H1 (cell line): ENCODE results near the gene ARHGAP12. TPM values are rescaled to one million over a fixed set of nuclear protein-coding genes. Genes with fewer than 3 reads are reported as not detected.

ENCODE experiments used
- CTCF ChIA-PET: fragments of 300-600 bp; sonication (Branson Sonifier 250); formaldehyde crosslinking; loops from one replicate; lab custom pipeline; 2021; ENCODE audit not compliant: partially characterized antibody; lab: Charles Lee
- POLR2A ChIA-PET: fragments of 300-600 bp; sonication (Branson Sonifier 250); formaldehyde crosslinking; loops from one replicate; lab custom pipeline; 2021; ENCODE audit warnings: inconsistent platforms; ENCODE audit not compliant: partially characterized antibody; lab: Charles Lee
- DNase-seq, 2 experiments: peaks; one replicate each; pipeline versions ENCODE4 v3.0.0 to v3.0.0-alpha.2; 2010 to 2022; ENCODE audit warnings: low spot score in 2 of 2, low read depth in 1 of 2, mixed read lengths in 1 of 2
- FAIRE-seq: peaks from 2 replicates; lab custom pipeline; 2011; peaks lifted over from hg19 to GRCh38; lab: Jason Lieb, UNC
- H2AFZ ChIP-seq: 2 replicates; pipeline ENCODE4 v1.8.1; 2012; ENCODE audit warnings: low read length, inconsistent platforms
- H2AK5ac ChIP-seq: 2 replicates; pipeline ENCODE4 v1.6.1; 2013; ENCODE audit warnings: low read depth, low read length
- H2BK120ac ChIP-seq: replicated peaks from 2 replicates; pipeline ENCODE3; 2013; ENCODE audit warnings: low read depth, low read length, inconsistent platforms
- H2BK12ac ChIP-seq: 2 replicates; pipeline ENCODE4 v1.6.1; 2013; ENCODE audit warnings: low read depth, low read length
- H2BK15ac ChIP-seq: 2 replicates; pipeline ENCODE4 v1.6.1; 2013; ENCODE audit warnings: low read length
- H2BK20ac ChIP-seq: 2 replicates; pipeline ENCODE4 v1.6.1; 2013; ENCODE audit warnings: low read length
- H2BK5ac ChIP-seq: 2 replicates; pipeline ENCODE4 v1.6.1; 2013; ENCODE audit warnings: low read depth, low read length
- H3K14ac ChIP-seq: 2 replicates; pipeline ENCODE4 v1.6.1; 2013; ENCODE audit warnings: inconsistent platforms; ENCODE audit not compliant: insufficient read length
- H3K18ac ChIP-seq: 2 replicates; pipeline ENCODE4 v1.6.1; 2013; ENCODE audit warnings: low read length; ENCODE audit errors: extremely low read depth
- H3K23ac ChIP-seq: 2 replicates; pipeline ENCODE4 v1.6.1; 2013; ENCODE audit warnings: inconsistent platforms; ENCODE audit not compliant: insufficient read length
- H3K23me2 ChIP-seq: 2 replicates; pipeline ENCODE4 v1.6.1; 2013; ENCODE audit warnings: low read depth, low read length
- H3K27ac ChIP-seq: 2 replicates; pipeline ENCODE4 v1.6.1; 2011; ENCODE audit warnings: low read depth, low read length, inconsistent platforms
- H3K27me3 ChIP-seq, 4 experiments: replicated peaks in 1 of 4; 1 replicate in 1 of 4; 2 replicates in 3 of 4; pipeline versions ENCODE4 v1.6.1 to v1.8.1; 2011 to 2013; ENCODE audit warnings: low read length in 3 of 4, mild to moderate bottlenecking in 3 of 4, inconsistent platforms in 2 of 4, mixed read lengths in 2 of 4, moderate library complexity in 1 of 4; ENCODE audit not compliant: control insufficient read depth in 3 of 4, insufficient read depth in 3 of 4; ENCODE audit errors: extremely low read depth in 1 of 4
- H3K36me3 ChIP-seq, 4 experiments: 2 replicates each; pipeline versions ENCODE4 v1.6.1 to v1.8.1; 2011 to 2013; ENCODE audit warnings: mild to moderate bottlenecking in 4 of 4, low read length in 3 of 4, moderate library complexity in 2 of 4, control low read depth in 1 of 4, inconsistent platforms in 1 of 4; ENCODE audit not compliant: insufficient read depth in 4 of 4, control insufficient read depth in 2 of 4
- H3K4ac ChIP-seq: replicated peaks from 2 replicates; pipeline ENCODE3; 2013; ENCODE audit warnings: low read length, low read depth, mixed read lengths, inconsistent platforms; ENCODE audit not compliant: insufficient read length
- H3K4me1 ChIP-seq, 4 experiments: replicated peaks in 1 of 4; 1 replicate in 1 of 4; 2 replicates in 3 of 4; pipeline versions ENCODE4 v1.6.1 to v1.8.1; 2011 to 2013; ENCODE audit warnings: low read length in 3 of 4, inconsistent platforms in 2 of 4, mixed read lengths in 1 of 4; ENCODE audit not compliant: insufficient read depth in 4 of 4, control insufficient read depth in 3 of 4
- H3K4me2 ChIP-seq, 2 experiments: 2 replicates each; pipeline versions ENCODE4 v1.6.1 to v1.8.1; 2011 to 2013; ENCODE audit warnings: low read depth in 2 of 2, low read length in 2 of 2, control low read depth in 1 of 2, inconsistent platforms in 1 of 2, mild to moderate bottlenecking in 1 of 2; ENCODE audit not compliant: insufficient read depth in 1 of 2
- H3K4me3 ChIP-seq, 4 experiments: fragments of 200-600, 300-600 bp in 1 of 4; sonication (generic), shearing (Covaris generic), sonication (Bioruptor Twin) in 1 of 4; 2 replicates each; pipeline versions ENCODE4 v1.5.1 to v1.8.1; 2011 to 2016; ENCODE audit warnings: low read length in 4 of 4, low read depth in 3 of 4, control low read depth in 2 of 4, inconsistent platforms in 2 of 4, mild to moderate bottlenecking in 2 of 4, mixed read lengths in 1 of 4, moderate library complexity in 1 of 4; ENCODE audit not compliant: insufficient read depth in 2 of 4; ENCODE audit errors: extremely low read depth in 1 of 4
- H3K56ac ChIP-seq: replicated peaks from 2 replicates; pipeline ENCODE3; 2013; ENCODE audit warnings: low read depth, mild to moderate bottlenecking, mixed read lengths, low read length, inconsistent platforms; ENCODE audit not compliant: insufficient read length
- H3K79me1 ChIP-seq: 2 replicates; pipeline ENCODE4 v1.6.1; 2013; ENCODE audit warnings: low read depth, low read length, control low read depth
- H3K79me2 ChIP-seq, 2 experiments: 2 replicates each; pipeline versions ENCODE4 v1.6.1 to v1.8.1; 2012 to 2013; ENCODE audit warnings: low read length in 2 of 2, mild to moderate bottlenecking in 2 of 2, inconsistent platforms in 1 of 2; ENCODE audit not compliant: insufficient read depth in 2 of 2, control insufficient read depth in 1 of 2
- H3K9ac ChIP-seq, 4 experiments: replicated peaks in 1 of 4; 1 replicate in 1 of 4; 2 replicates in 3 of 4; pipeline versions ENCODE4 v1.6.1 to v1.8.1; 2011 to 2013; ENCODE audit warnings: low read depth in 3 of 4, low read length in 3 of 4, control low read depth in 2 of 4, mild to moderate bottlenecking in 2 of 4, moderate library complexity in 2 of 4, inconsistent platforms in 1 of 4; ENCODE audit errors: extremely low read depth in 1 of 4
- H3K9me3 ChIP-seq, 2 experiments: 2 replicates each; pipeline versions ENCODE4 v1.6.1 to v1.8.1; 2012 to 2013; ENCODE audit warnings: mild to moderate bottlenecking in 2 of 2, moderate library complexity in 2 of 2, control low read depth in 1 of 2, inconsistent platforms in 1 of 2, low read depth in 1 of 2, low read length in 1 of 2, mixed read lengths in 1 of 2; ENCODE audit not compliant: insufficient read depth in 2 of 2
- H4K20me1 ChIP-seq, 2 experiments: replicated peaks in 1 of 2; 2 replicates each; pipeline versions ENCODE3 to v1.8.1; 2011 to 2013; ENCODE audit warnings: inconsistent platforms in 2 of 2, low read length in 2 of 2, mild to moderate bottlenecking in 1 of 2; ENCODE audit not compliant: insufficient read depth in 2 of 2, control insufficient read depth in 1 of 2
- H4K5ac ChIP-seq: 2 replicates; pipeline ENCODE4 v1.6.1; 2013; ENCODE audit warnings: low read length, low read depth, mixed read lengths, inconsistent platforms; ENCODE audit not compliant: insufficient read length
- H4K8ac ChIP-seq: 2 replicates; pipeline ENCODE4 v1.8.0; 2013; ENCODE audit warnings: mild to moderate bottlenecking, moderate library complexity, low read length, inconsistent platforms; ENCODE audit not compliant: insufficient read depth; ENCODE audit errors: extremely low read depth
- H4K91ac ChIP-seq: replicated peaks from 2 replicates; pipeline ENCODE3; 2013; ENCODE audit warnings: low read length, mixed read lengths, inconsistent platforms; ENCODE audit not compliant: insufficient read length
- CREB1 ChIP-seq: IDR thresholded peaks from 2 replicates; pipeline ENCODE4 v1.6.1; 2012; ENCODE audit warnings: inconsistent platforms
- CTBP2 ChIP-seq: IDR thresholded peaks from 2 replicates; pipeline ENCODE4 v1.7.0; 2011; ENCODE audit warnings: borderline replicate concordance, mild to moderate bottlenecking, moderate library complexity, mixed read lengths, low read length; ENCODE audit not compliant: insufficient read depth, insufficient read length
- HDAC2 ChIP-seq, 2 experiments: fragments of 300-600 bp in 1 of 2; sonication (generic) in 1 of 2; IDR thresholded peaks; 2 replicates each; pipeline ENCODE4 v1.6.1; 2011 to 2012; ENCODE audit warnings: low read depth in 2 of 2, low read length in 2 of 2, mild to moderate bottlenecking in 2 of 2, moderate library complexity in 2 of 2, borderline replicate concordance in 1 of 2, inconsistent platforms in 1 of 2
- MAX ChIP-seq: IDR thresholded peaks from 2 replicates; pipeline ENCODE4 v1.6.1; 2012; ENCODE audit warnings: inconsistent platforms
- POLR2A ChIP-seq, 2 experiments: IDR thresholded peaks; 1 replicate in 1 of 2; 2 replicates in 1 of 2; pipeline ENCODE4 v1.6.1; 2011; ENCODE audit warnings: low read depth in 2 of 2, low read length in 2 of 2, mild to moderate bottlenecking in 2 of 2; ENCODE audit errors: control extremely low read depth in 1 of 2
- RAD21 ChIP-seq, 2 experiments: IDR thresholded peaks in 1 of 2; conservative IDR thresholded peaks in 1 of 2; 2 replicates each; pipeline ENCODE4 v1.6.1; 2011; ENCODE audit warnings: low read depth in 2 of 2, low read length in 2 of 2, improper control_type of control experiment in 1 of 2, inconsistent platforms in 1 of 2, mild to moderate bottlenecking in 1 of 2, moderate library complexity in 1 of 2
- SAP30 ChIP-seq: fragments of 300-600 bp; sonication (generic); IDR thresholded peaks from 2 replicates; pipeline ENCODE4 v1.7.1; 2012; ENCODE audit warnings: low read length, moderate library complexity, mild to moderate bottlenecking, inconsistent platforms; ENCODE audit not compliant: insufficient read depth, insufficient replicate concordance
- SIN3A ChIP-seq, 2 experiments: IDR thresholded peaks in 1 of 2; conservative IDR thresholded peaks in 1 of 2; 2 replicates each; pipeline ENCODE4 v1.6.1; 2011 to 2012; ENCODE audit warnings: low read length in 2 of 2, improper control_type of control experiment in 1 of 2, low read depth in 1 of 2, mild to moderate bottlenecking in 1 of 2
- WGBS, 2 experiments: shearing (Covaris generic) in 1 of 2; methylation state at CpG; one replicate each; pipeline versions ENCODE4 v1.1.6 to v1.1.7; 2013 to 2015; ENCODE audit warnings: low lambda C conversion rate in 2 of 2, mixed read lengths in 2 of 2, inconsistent platforms in 1 of 2, low coverage in 1 of 2, missing lambda C conversion rate in 1 of 2; ENCODE audit not compliant: insufficient replicate concordance in 2 of 2, insufficient coverage in 1 of 2, insufficient read length in 1 of 2; ENCODE audit errors: extremely low coverage in 1 of 2, missing lambda C conversion rate in 1 of 2; 5-methylcytosine and 5-hydroxymethylcytosine counted together
- polyA plus RNA-seq, 7 experiments: library from polyadenylated mRNA; depleted of rRNA in 3 of 7; stranded (reverse) in 5 of 7; unstranded in 2 of 7; fragments of >200 nt in 5 of 7; fragments of 200-250 nt in 2 of 7; gene quantifications; 1 replicate in 5 of 7; 2 replicates in 1 of 7; 4 replicates in 1 of 7; pipeline versions ENCODE4 v1.2.1 to v1.2.3, GENCODE V29; 2011 to 2013; ENCODE audit warnings: missing spikeins in 2 of 7, mixed read lengths in 2 of 7
- total RNA-seq: library from RNA; stranded (reverse); fragmentation: NEBNext Ultra II Directional; extraction: Animal tissue kit (Norgen Biotek cat#: 25700); gene quantifications from 2 replicates; pipeline ENCODE4 v1.2.1, GENCODE V29; 2021
- TF ChIP-seq, protein P1 (sequence below): IDR thresholded peaks from 2 replicates; pipeline ENCODE4 v1.6.1; 2012; ENCODE audit warnings: inconsistent platforms

The ARHGAP12 gene
- total and polyA plus RNA-seq, 2 of the 8 experiments (the other 6 are each of a cell fraction or from before 2014, with no cell fraction given): 10.1 to 39.0 TPM

GRCh38 chr10:31759124-31759798 lies 169.4 kb downstream of the ARHGAP12 start:
- Histone ChIP-seq H4K91ac (no peak overlapping the region), H2BK20ac (no peak overlapping the region), H3K18ac (peak overlapping the region; percentile 78), H3K27ac (peak overlapping the region; percentile 93), H3K9me3 (peaks cover 5% of the 10 kb centered on the region in 2 experiments; a peak in 1 of 4 replicates), H4K5ac (peak overlapping the region; percentile 97), H3K79me2 (no peaks in the 10 kb centered on the region), H3K79me1 (no peaks in the 10 kb centered on the region; the same call in 1 of the 2 replicates), H3K4ac (peak overlapping the region; percentile 92), H3K27me3 (no peaks in the 10 kb centered on the region), H3K36me3 (no peaks in the 10 kb centered on the region), H3K4me2 (peak overlapping the region; percentile 69 to 92), H4K8ac (peak overlapping the region; percentile 90), H2AFZ (no peak overlapping the region), H3K14ac (no peak overlapping the region), H2BK5ac (peak overlapping the region; percentile 94; the same call in 1 of the 2 replicates), H4K20me1 (no peaks in the 10 kb centered on the region), H2BK15ac (no peak overlapping the region), H3K56ac (no peak overlapping the region), H3K4me3 (peak overlapping the region; percentile 80 to 96 (median 93)), H3K4me1 (peaks cover 20 to 42% (median 34%) of the 10 kb centered on the region in 4 experiments), H3K23me2 (peaks cover 5% of the 10 kb centered on the region; the same call in 1 of the 2 replicates), H2BK120ac (no peak overlapping the region), H3K9ac (peak overlapping the region in 3 of 4 experiments; percentile 43 to 87 (median 80); a peak in 6 of 7 replicates), H3K23ac (no peak overlapping the region), H2AK5ac (no peak overlapping the region; the same call in 1 of the 2 replicates), H2BK12ac (no peak overlapping the region)
- no peak for FAIRE-seq
- peak; percentile 58 to 72 for DNase-seq
- 6% methylated on average over 15 of the region's 36 CpGs; no CpG with 5 or more reads in 1 of the 2 experiments for WGBS, 2 experiments
- ChIA-PET CTCF (no interaction called here), POLR2A (interaction anchor here (1.0 kb wide), 1 partner anchor 11 kb away, joined by 3 read pairs; no protein-coding TSS in a partner anchor)
- TF ChIP-seq CTBP2 (peak; percentile 43), SIN3A (conservative IDR thresholded peaks at IDR 0.05 in 1 of 2, IDR thresholded peaks at IDR 0.05 in 1 of 2; ENCODE audit: low read depth in 1 of 2, low read length in 2 of 2) (peak in 1 of 2 experiments; percentile 35; a peak in 1 of 4 replicates), MAX (peak; percentile 55; the same call in 1 of the 2 replicates), HDAC2 (IDR thresholded peaks at IDR 0.05; ENCODE audit: borderline replicate concordance in 1 of 2, low read depth in 2 of 2, low read length in 2 of 2) (0 out of 4 replicates have a peak, but pooled peaks of 1 of the 2 experiments have one; percentile 19), CREB1 (0 out of 2 replicates have a peak, but pooled peaks have one; percentile 14), RAD21 (IDR thresholded peaks at IDR 0.05 in 1 of 2, conservative IDR thresholded peaks at IDR 0.05 in 1 of 2; ENCODE audit: low read depth in 2 of 2, low read length in 2 of 2) (no peak), SAP30 (no peak), POLR2A (IDR thresholded peaks at IDR 0.05; ENCODE audit: control extremely low read depth in 1 of 2, low read depth in 2 of 2, low read length in 2 of 2) (peak in 1 of 2 experiments; percentile 30; a peak in 2 of 3 replicates)
- TF ChIP-seq, protein P1, sequence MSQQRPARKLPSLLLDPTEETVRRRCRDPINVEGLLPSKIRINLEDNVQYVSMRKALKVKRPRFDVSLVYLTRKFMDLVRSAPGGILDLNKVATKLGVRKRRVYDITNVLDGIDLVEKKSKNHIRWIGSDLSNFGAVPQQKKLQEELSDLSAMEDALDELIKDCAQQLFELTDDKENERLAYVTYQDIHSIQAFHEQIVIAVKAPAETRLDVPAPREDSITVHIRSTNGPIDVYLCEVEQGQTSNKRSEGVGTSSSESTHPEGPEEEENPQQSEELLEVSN: peak; percentile 68
